Mucosa of stomach (tissue), 1 donor: ENCODE results near the gene TBCA.

Source experiments
- H3K27me3 ChIP-seq: one replicate; pipeline ENCODE4 v1.7.0; 2013; ENCODE audit warnings: mild to moderate bottlenecking, low read length; ENCODE audit not compliant: control insufficient read depth, insufficient read depth
- H3K36me3 ChIP-seq: one replicate; pipeline ENCODE4 v1.7.0; 2013; ENCODE audit warnings: low read length; ENCODE audit not compliant: control insufficient read depth, insufficient read depth
- H3K4me1 ChIP-seq: one replicate; pipeline ENCODE4 v1.7.0; 2013; ENCODE audit warnings: mild to moderate bottlenecking, low read length; ENCODE audit not compliant: control insufficient read depth, insufficient read depth
- H3K4me3 ChIP-seq: one replicate; pipeline ENCODE4 v1.7.0; 2013; ENCODE audit warnings: low read length
- H3K9ac ChIP-seq: one replicate; pipeline ENCODE4 v1.7.0; 2013; ENCODE audit warnings: mild to moderate bottlenecking, low read length, moderate library complexity
- H3K9me3 ChIP-seq: one replicate; pipeline ENCODE4 v1.7.0; 2013; ENCODE audit warnings: mild to moderate bottlenecking, low read length, moderate library complexity; ENCODE audit not compliant: control insufficient read depth
- donor health status: Pancreatic carcinoma.

Gene TBCA

DNA sequence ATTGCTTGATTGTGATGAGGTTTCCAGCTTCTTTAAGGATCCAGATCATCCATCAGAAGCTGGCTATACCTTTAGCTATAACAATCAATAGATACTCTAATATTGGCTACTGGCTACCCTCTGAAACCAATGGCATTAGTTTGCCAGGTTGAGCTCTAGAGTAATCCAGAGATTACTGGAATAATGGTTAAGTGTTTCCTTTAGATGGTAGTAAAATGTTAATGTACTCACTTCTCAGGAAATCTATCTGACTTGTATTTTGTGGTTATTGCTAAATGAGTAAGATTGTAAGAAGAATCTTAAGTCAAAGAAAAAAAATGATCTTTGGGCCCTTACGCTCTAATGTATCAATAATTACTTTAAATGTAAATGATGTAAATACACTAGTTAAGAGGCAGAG, 80.0 kb downstream of the TBCA start:
- no peaks in the 10 kb centered on the region for H3K9me3 ChIP-seq
- H3K36me3 ChIP-seq, result no peaks in the 10 kb centered on the region
- no peak overlapping the region for H3K9ac ChIP-seq
- H3K4me1 ChIP-seq, result no peaks in the 10 kb centered on the region
- no peaks in the 10 kb centered on the region for H3K27me3 ChIP-seq
- H3K4me3 ChIP-seq, result no peak overlapping the region

- Histone ChIP-seq H3K9me3 (no peaks in the 10 kb centered on the region), H3K36me3 (no peaks in the 10 kb centered on the region), H3K9ac (no peak overlapping the region), H3K4me3 (no peak overlapping the region), H3K27me3 (no peaks in the 10 kb centered on the region), H3K4me1 (no peaks in the 10 kb centered on the region)
Observed at GRCh38 chr5:77693913-77694312, 82.2 kb downstream of the TBCA start.

- H3K36me3 ChIP-seq, result no peaks in the 10 kb centered on the region
- H3K4me1 ChIP-seq, result no peaks in the 10 kb centered on the region
- no peak overlapping the region for H3K9ac ChIP-seq
- no peak overlapping the region for H3K4me3 ChIP-seq
- H3K27me3 ChIP-seq, result no peaks in the 10 kb centered on the region
- H3K9me3 ChIP-seq, result no peaks in the 10 kb centered on the region
Observed at GRCh38 chr5:77683171-77683732, 92.9 kb downstream of the TBCA start.

DNA sequence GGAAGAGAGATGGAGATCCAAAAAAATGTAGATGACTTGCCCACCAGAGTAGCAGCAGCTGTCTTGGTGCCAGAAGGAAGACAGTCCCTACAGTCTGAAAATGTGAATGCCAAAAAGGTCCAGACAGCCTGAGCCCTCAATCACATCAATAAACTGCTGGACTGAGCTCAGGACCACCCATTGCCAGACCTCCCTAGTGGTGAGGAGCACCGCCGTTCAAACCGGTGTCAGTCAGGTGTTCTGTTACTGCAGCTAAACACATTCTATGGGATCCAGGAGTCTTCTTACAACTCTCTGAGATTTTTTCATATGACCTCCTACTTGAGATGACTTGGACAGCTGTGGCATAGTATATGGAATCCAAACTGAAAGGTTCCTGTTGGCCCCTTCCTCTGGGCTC, 105.6 kb downstream of the TBCA start:
- Histone ChIP-seq H3K36me3 (no peaks in the 10 kb centered on the region), H3K4me3 (no peak overlapping the region), H3K4me1 (no peaks in the 10 kb centered on the region), H3K27me3 (peaks cover 4% of the 10 kb centered on the region), H3K9me3 (no peaks in the 10 kb centered on the region), H3K9ac (no peak overlapping the region)

- no peaks in the 10 kb centered on the region for H3K9me3 ChIP-seq
- no peaks in the 10 kb centered on the region for H3K36me3 ChIP-seq
- H3K4me1 ChIP-seq, result no peaks in the 10 kb centered on the region
- H3K9ac ChIP-seq, result no peak overlapping the region
- peaks cover 8% of the 10 kb centered on the region for H3K27me3 ChIP-seq
- no peak overlapping the region for H3K4me3 ChIP-seq
Observed at GRCh38 chr5:77669677-77670076, 106.5 kb downstream of the TBCA start.

DNA sequence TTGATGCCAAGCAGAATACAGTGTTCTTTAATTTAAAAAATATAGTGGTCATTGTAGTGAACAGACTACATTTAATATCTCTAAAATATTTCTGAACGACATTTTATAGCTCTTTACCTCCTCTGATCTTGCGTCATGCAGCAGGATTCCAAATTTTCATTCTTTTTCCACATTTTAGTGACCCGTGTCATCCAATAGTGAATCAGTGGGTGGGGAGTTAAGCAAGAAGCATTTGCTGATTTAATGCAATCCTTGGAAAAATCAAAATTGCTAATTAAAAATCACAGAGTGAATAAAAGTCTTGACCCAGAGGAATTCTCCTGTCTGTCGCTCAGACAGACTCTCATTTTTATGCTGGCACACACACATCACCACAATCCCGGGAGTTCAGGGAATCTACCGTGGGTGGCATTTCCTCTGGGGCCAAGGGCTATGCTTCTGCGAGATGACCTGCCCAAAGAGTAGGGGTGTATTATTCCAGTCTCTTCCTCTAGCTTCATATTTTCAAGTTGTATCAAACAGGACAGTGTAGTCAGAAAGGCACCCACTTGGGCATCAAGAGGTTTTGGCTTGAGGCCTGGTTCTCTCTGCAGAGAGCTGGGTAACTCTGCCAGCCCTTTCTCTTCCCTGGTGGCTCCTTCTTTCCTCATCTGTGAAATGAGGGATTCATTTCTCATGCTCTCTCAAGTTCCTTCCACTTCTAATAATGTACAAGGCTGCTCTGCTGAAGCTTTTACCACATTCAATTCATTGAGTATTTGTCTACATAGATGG, 112.9 kb downstream of the TBCA start:
- Histone ChIP-seq H3K27me3 (peaks cover 12% of the 10 kb centered on the region), H3K36me3 (no peaks in the 10 kb centered on the region), H3K4me1 (no peaks in the 10 kb centered on the region), H3K9me3 (no peaks in the 10 kb centered on the region), H3K4me3 (no peak overlapping the region), H3K9ac (no peak overlapping the region)

- Histone ChIP-seq H3K36me3 (no peaks in the 10 kb centered on the region), H3K27me3 (peaks cover 12% of the 10 kb centered on the region), H3K9me3 (no peaks in the 10 kb centered on the region), H3K4me3 (no peak overlapping the region), H3K4me1 (no peaks in the 10 kb centered on the region), H3K9ac (no peak overlapping the region)
Observed at GRCh38 chr5:77662635-77663034, 113.5 kb downstream of the TBCA start.

DNA sequence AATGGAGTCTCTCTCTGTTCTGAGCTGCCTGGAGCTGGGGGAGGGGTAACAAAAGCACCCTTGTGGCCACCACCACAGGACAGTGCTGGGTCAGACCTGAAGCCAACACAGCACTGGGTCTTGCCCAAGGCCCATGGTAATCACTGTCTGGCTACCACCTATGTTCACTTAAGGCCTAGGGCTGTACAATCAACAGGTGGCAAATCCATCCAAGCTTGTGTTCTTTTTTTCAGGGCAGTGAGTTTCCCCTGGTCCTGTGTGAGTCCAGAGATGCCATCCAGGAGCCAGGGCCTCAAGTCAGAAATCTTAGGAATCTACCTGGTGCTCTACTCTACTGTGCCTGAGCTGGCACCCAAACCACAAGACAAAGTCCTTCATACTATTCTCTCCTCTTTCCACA, 117.5 kb downstream of the TBCA start:
- H3K4me3 ChIP-seq, result no peak overlapping the region
- no peaks in the 10 kb centered on the region for H3K36me3 ChIP-seq
- H3K9me3 ChIP-seq, result no peaks in the 10 kb centered on the region
- H3K9ac ChIP-seq, result no peak overlapping the region
- H3K27me3 ChIP-seq, result peaks cover 9% of the 10 kb centered on the region
- no peaks in the 10 kb centered on the region for H3K4me1 ChIP-seq

DNA sequence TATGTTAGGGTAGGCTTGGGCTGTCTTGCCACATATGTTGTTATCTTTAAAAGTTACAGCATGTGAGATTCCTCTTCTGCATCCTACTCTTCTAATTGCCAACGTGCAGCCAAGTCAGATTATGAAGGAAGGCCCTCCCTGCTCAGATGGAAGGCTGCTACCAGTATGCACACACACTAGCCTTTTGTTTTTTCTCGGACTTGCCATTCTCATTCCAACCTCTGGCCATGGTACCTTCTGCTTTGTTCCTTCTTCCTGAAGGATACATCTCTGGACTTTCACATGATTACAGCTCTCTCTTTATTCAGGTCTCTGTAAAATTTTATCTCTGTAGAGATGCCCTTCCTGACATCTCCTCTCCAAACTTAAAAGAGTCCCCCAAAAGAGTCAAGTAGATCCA, 124.8 kb downstream of the TBCA start:
- Histone ChIP-seq H3K4me3 (no peak overlapping the region), H3K4me1 (no peaks in the 10 kb centered on the region), H3K27me3 (peaks cover 37% of the 10 kb centered on the region), H3K9me3 (no peaks in the 10 kb centered on the region), H3K36me3 (no peaks in the 10 kb centered on the region), H3K9ac (no peak overlapping the region)

DNA sequence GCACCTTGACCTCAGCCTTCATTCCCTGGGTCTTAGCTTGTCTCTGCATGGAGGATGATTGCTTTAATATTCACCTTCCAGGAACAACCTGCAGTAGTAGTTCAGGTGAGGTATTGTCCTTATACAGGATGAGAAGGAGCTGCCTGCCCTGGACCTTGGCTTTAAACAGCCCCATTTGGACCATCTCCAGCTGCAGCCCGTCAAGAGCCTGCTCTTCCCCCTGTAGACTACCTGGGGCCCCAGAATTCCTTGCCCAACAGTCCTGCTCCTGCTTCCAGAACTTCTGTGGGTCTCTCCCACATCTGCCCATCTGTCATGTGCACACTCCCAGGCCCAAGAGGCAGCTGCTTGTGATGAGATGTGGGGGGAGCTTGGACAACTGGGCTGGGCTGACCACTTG, 125.5 kb downstream of the TBCA start:
- Histone ChIP-seq H3K4me1 (no peaks in the 10 kb centered on the region), H3K27me3 (peaks cover 44% of the 10 kb centered on the region), H3K9ac (no peak overlapping the region), H3K36me3 (no peaks in the 10 kb centered on the region), H3K9me3 (no peaks in the 10 kb centered on the region), H3K4me3 (no peak overlapping the region)

DNA sequence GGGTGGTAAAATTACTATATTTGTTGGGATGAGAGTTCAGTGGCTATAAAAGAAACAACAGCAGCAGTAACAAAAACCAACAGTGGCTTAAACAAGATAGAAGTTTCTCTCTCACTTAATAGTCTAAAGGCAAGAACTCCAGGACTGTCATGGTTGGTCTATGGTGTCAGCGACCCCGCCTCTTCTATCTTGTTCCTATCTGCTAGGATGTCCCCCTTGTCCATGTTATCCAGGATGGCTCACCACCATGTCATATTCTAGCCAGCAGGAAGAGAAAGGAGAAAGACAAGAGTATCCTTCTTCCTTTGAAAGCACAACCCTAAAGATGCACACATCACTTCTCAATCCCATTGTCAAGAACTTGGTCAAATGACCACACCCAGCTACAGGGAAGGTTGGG, 126.4 kb downstream of the TBCA start:
- H3K27me3 ChIP-seq, result peaks cover 51% of the 10 kb centered on the region
- no peak overlapping the region for H3K4me3 ChIP-seq
- no peaks in the 10 kb centered on the region for H3K36me3 ChIP-seq
- H3K9me3 ChIP-seq, result no peaks in the 10 kb centered on the region
- no peak overlapping the region for H3K9ac ChIP-seq
- H3K4me1 ChIP-seq, result no peaks in the 10 kb centered on the region

DNA sequence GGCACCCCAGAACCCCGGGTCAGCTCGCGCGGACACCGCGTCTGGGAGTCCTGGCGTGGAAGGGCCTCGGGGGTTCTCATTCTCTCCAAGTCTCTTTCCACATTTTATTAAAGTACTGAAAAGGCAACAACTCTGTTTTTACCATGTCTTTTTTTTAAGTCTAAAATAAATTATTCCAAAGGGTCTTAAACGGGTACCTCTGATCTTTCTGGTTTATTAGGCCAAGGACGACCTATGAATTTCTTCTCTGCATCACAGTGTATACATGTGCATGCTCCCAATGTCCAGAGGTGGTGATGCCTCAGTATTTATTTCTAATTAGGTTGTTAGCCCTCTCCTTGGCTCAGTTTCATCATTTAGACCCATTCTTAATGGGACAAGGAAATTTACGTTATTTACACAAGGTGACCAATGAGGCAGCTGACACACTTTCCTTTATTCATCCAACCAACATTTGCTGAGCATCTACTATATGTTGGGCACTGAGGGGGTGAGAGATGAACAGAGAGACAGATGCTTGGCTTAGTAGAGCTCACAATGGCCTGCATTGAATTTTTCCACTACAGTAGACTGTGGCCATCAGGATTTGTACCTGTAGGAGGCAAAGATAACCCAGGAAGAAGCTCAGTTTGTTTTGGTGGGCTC, 130.0 kb downstream of the TBCA start:
- H3K36me3 ChIP-seq, result no peaks in the 10 kb centered on the region
- H3K27me3 ChIP-seq, result peaks cover 88% of the 10 kb centered on the region
- no peaks in the 10 kb centered on the region for H3K9me3 ChIP-seq
- no peak overlapping the region for H3K4me3 ChIP-seq
- H3K9ac ChIP-seq, result no peak overlapping the region
- peaks cover 10% of the 10 kb centered on the region for H3K4me1 ChIP-seq
